GM19397 (cell line): Measurements from ENCODE around the gene C22orf39.

ENCODE experiments used
- ATAC-seq: cut with Tn5 transposase; IDR thresholded peaks from one replicate; pipeline ENCODE4 v1.9.1; 2021; ENCODE audit warnings: mild to moderate bottlenecking, moderate library complexity; ENCODE audit not compliant: unreplicated experiment

The C22orf39 gene

GRCh38 chr22:19404676-19405075, 42.8 kb downstream of the C22orf39 start:
- no peak for ATAC-seq

GRCh38 chr22:19402642-19403191, 44.8 kb downstream of the C22orf39 start:
- ATAC-seq: no peak

- ATAC-seq: no peak
Observed at GRCh38 chr22:19401483-19401882, 46.0 kb downstream of the C22orf39 start.

GRCh38 chr22:19400881-19401280, 46.6 kb downstream of the C22orf39 start:
- no peak for ATAC-seq

GRCh38 chr22:19398652-19399051, 48.9 kb downstream of the C22orf39 start:
- no peak for ATAC-seq

GRCh38 chr22:19398206-19398605, 49.3 kb downstream of the C22orf39 start:
- no peak for ATAC-seq

- no peak for ATAC-seq
Observed at GRCh38 chr22:19397734-19398104, 49.8 kb downstream of the C22orf39 start.

GRCh38 chr22:19396934-19397733, 50.4 kb downstream of the C22orf39 start:
- no peak for ATAC-seq

GRCh38 chr22:19396561-19396933, 51.0 kb downstream of the C22orf39 start:
- no peak for ATAC-seq

- no peak for ATAC-seq
Observed at GRCh38 chr22:19395276-19395675, 52.2 kb downstream of the C22orf39 start.

- ATAC-seq: no peak
Observed at GRCh38 chr22:19394274-19395050, 53.0 kb downstream of the C22orf39 start.

- ATAC-seq: no peak
Observed at GRCh38 chr22:19393704-19394103, 53.8 kb downstream of the C22orf39 start.
